Peyer's patch (tissue), 4 donors: ENCODE results near the gene AHI1.

Source experiments
- POLR2A ChIP-seq, 2 donors: fragments of 450-650 bp; IDR thresholded peaks; one replicate each; pipeline ENCODE4 v1.5.1; 2017; ENCODE audit warnings: antibody characterized with exemption in 2 of 2, mild to moderate bottlenecking in 2 of 2, moderate library complexity in 2 of 2
- TF ChIP-seq, protein P1 (sequence below), 6 experiments: fragments of 450-650 bp in 4 of 6; fragments of 200-600 bp in 2 of 6; sonication (generic) in 1 of 6; IDR thresholded peaks; one replicate each; pipeline ENCODE4 v1.5.1; 2017 to 2019; ENCODE audit warnings: antibody characterized with exemption in 6 of 6, mild to moderate bottlenecking in 3 of 6, moderate library complexity in 1 of 6

DNA sequence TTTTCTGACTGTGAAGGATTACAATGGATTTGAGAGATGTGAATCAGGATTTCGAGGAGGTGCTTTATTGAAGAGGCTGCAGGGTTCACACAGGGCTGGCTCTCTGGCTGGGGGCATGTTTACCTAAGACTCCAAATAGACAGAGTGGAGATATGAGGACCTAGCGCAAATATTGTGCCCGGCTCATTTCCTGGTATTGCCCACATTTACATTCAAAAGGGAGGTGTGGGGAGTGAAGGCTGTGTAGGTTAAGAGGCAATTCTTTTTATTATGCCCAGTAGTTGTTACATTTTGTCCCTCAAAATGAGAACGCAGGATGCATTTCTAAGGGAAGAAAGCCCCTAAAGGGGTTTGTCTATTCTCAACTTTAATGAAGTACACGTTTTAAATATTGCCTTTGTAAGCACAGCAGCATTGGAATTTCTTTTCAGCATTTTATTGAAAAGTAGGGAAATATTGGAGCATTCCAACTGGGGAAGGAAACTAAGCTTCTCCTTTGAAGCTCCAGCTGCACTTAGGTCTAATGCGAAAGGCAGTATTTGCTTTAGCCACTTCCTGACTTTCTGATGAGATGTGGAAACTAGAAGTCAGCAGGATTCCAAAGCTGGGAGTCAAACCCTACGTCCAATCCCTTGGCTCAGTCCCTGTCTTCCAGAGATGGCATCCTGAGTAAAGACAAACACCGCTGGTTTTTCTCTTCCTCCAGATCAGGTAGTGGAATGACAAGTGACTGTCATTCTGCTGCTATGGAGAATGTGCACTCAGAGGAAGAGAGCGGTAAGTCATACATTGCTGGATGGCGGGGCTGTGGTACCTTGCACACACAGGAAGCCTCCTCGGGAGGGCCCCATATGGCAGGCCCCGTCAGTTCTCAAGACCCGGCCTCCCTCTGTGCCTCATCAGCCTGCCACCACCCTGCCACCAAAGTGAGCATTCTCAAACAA is 245.8 kb downstream of the AHI1 start:
- TF ChIP-seq, protein P1, sequence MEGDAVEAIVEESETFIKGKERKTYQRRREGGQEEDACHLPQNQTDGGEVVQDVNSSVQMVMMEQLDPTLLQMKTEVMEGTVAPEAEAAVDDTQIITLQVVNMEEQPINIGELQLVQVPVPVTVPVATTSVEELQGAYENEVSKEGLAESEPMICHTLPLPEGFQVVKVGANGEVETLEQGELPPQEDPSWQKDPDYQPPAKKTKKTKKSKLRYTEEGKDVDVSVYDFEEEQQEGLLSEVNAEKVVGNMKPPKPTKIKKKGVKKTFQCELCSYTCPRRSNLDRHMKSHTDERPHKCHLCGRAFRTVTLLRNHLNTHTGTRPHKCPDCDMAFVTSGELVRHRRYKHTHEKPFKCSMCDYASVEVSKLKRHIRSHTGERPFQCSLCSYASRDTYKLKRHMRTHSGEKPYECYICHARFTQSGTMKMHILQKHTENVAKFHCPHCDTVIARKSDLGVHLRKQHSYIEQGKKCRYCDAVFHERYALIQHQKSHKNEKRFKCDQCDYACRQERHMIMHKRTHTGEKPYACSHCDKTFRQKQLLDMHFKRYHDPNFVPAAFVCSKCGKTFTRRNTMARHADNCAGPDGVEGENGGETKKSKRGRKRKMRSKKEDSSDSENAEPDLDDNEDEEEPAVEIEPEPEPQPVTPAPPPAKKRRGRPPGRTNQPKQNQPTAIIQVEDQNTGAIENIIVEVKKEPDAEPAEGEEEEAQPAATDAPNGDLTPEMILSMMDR (IDR thresholded peaks at IDR 0.05), result no peak
- TF ChIP-seq POLR2A (IDR thresholded peaks at IDR 0.05), result no peak
